Stomach (tissue), 9 donors: Measurements from ENCODE around the gene ITGA1. TPM values are rescaled to one million over a fixed set of nuclear protein-coding genes. Genes with fewer than 3 reads are reported as not detected.
A peak's percentile ranks its signal among the peaks of the same experiment; 100 is the strongest.

Source experiments
- DNase-seq, 2 donors: peaks; one replicate each; pipeline versions ENCODE4 v3.0.0 to v3.0.0-alpha.2; 2013 to 2019
- H3K27ac ChIP-seq, 5 donors: fragments of 200-600 bp in 4 of 5; sonication (generic) in 4 of 5; one replicate each; pipeline ENCODE4 v1.5.1; 2013 to 2019; ENCODE audit warnings: mild to moderate bottlenecking in 1 of 5, moderate library complexity in 1 of 5
- H3K27me3 ChIP-seq, 3 donors: fragments of 200-600 bp; sonication (generic); one replicate each; pipeline ENCODE4 v1.5.1; 2017 to 2019; ENCODE audit warnings: mixed run types in 1 of 3
- H3K36me3 ChIP-seq, 4 donors: fragments of 200-600 bp; sonication (generic); 1 replicate in 3 of 4; 2 replicates in 1 of 4; pipeline ENCODE4 v1.5.1; 2016 to 2019
- H3K4me1 ChIP-seq, 4 donors: fragments of 200-600 bp; sonication (generic); one replicate each; pipeline ENCODE4 v1.5.1; 2016 to 2019
- H3K4me3 ChIP-seq, 4 donors: fragments of 200-600 bp; sonication (generic) in 3 of 4; one replicate each; pipeline ENCODE4 v1.5.1; 2016 to 2019; ENCODE audit warnings: mild to moderate bottlenecking in 1 of 4
- H3K9me3 ChIP-seq, 4 donors: fragments of 200-600 bp; sonication (generic); one replicate each; pipeline ENCODE4 v1.5.1; 2016 to 2019
- EP300 ChIP-seq: sonication (generic); formaldehyde crosslinking; IDR thresholded peaks from one replicate; pipeline ENCODE4 v1.6.1; 2017; ENCODE audit warnings: antibody characterized with exemption
- POLR2A ChIP-seq, 4 donors: fragments of 450-650 bp; IDR thresholded peaks; one replicate each; pipeline ENCODE4 v1.6.1; 2016; ENCODE audit warnings: antibody characterized with exemption in 4 of 4, control low read depth in 2 of 4, mild to moderate bottlenecking in 1 of 4, moderate library complexity in 1 of 4
- POLR2AphosphoS5 ChIP-seq, 3 donors: sonication (generic); formaldehyde crosslinking; IDR thresholded peaks; one replicate each; pipeline ENCODE4 v1.6.1; 2016; ENCODE audit warnings: antibody characterized with exemption in 3 of 3
- WGBS, 5 donors: extraction: QIAGEN DNeasy Blood & Tissue Kit in 3 of 5; methylation state at CpG; one replicate each; pipeline versions ENCODE4 v1.1.5 to v1.1.7; 2013 to 2018; 5-methylcytosine and 5-hydroxymethylcytosine counted together
- intact Hi-C: fragments of 100-400 bp; cut with DNase I; formaldehyde crosslinking; loops from one replicate; pipeline ENCODE4 v1.15.1; 2023; ENCODE audit warnings: low total_unique reads
- polyA plus RNA-seq, 3 donors: library from polyadenylated mRNA; stranded (reverse); fragments of 200-250 nt; gene quantifications; one replicate each; pipeline ENCODE4 v1.2.3, GENCODE V29; 2013
- total RNA-seq, 5 donors: library from RNA; depleted of rRNA; stranded (reverse); fragments of >200 nt; gene quantifications; one replicate each; pipeline versions ENCODE4 v1.1.0 to v1.2.3, GENCODE V29; 2014 to 2016
- TF ChIP-seq, protein P1 (sequence below), 7 experiments: fragments of 450-650 bp in 4 of 7; fragments of 200-600 bp in 3 of 7; sonication (generic) in 3 of 7; IDR thresholded peaks; one replicate each; pipeline ENCODE4 v1.5.1; 2016 to 2019; ENCODE audit warnings: antibody characterized with exemption in 7 of 7, control low read depth in 2 of 7, mild to moderate bottlenecking in 1 of 7
- donor health status: healthy with polysubstance abuse.
- donor health status: Bipolar disorder and iron deficiency.
- donor health status: healthy.

The ITGA1 gene
- total and polyA plus RNA-seq, 8 donors: 2.7 to 507 (median 77.0) TPM

DNA sequence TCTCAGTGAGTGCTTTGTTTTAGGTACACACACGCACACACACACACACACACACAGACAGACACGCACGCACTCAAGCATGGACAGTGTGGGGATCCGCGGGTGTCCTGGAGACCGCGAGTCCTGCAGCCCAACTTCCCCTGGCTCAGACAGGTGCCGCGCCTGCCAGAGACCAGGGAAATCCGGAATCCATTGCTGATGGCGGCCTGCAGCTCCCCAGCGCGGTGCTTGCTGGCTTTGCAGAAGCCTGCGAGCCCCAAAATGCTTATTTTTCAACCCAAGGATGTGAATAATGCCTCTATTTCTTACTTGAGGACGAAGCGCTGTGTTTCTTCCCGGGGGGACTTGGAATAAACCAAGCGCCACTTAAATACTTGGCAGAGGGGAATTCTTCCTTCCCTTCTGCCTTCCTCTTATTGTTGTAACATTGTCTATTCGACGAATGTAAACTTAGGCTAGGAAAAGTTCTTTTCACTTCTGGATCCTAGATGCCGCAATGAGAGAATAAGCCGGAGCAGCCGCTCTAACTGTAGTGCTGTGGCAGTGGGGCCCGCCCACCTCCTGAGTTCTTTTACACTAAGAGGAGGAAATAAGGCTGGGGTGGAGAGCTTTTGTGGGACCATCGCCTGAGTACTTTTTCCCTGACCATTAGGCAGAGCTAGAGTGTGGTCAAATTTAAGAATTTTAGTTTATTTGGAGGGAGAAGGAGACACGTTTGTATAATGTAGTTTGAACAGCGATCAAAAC, 202.2 kb downstream of the ITGA1 start:
- peak overlapping the region; percentile 51 to 84 (median 72) for H3K4me3 ChIP-seq
- peak overlapping the region; percentile 58 to 81 (median 72) for H3K27ac ChIP-seq
- peaks cover 0 to 4% (median 0%) of the 10 kb centered on the region in 3 donors for H3K27me3 ChIP-seq
- DNase-seq: peak; percentile 34 to 81
- H3K4me1 ChIP-seq: peaks cover 9 to 35% (median 19%) of the 10 kb centered on the region in 4 donors
- no peaks in the 10 kb centered on the region for H3K36me3 ChIP-seq
- WGBS, 5 donors: 3 to 6% (median 3%) methylated on average over 26 to 27 of the region's 27 CpGs
- no peak for TF ChIP-seq POLR2A (IDR thresholded peaks at IDR 0.05)
- TF ChIP-seq, protein P1, sequence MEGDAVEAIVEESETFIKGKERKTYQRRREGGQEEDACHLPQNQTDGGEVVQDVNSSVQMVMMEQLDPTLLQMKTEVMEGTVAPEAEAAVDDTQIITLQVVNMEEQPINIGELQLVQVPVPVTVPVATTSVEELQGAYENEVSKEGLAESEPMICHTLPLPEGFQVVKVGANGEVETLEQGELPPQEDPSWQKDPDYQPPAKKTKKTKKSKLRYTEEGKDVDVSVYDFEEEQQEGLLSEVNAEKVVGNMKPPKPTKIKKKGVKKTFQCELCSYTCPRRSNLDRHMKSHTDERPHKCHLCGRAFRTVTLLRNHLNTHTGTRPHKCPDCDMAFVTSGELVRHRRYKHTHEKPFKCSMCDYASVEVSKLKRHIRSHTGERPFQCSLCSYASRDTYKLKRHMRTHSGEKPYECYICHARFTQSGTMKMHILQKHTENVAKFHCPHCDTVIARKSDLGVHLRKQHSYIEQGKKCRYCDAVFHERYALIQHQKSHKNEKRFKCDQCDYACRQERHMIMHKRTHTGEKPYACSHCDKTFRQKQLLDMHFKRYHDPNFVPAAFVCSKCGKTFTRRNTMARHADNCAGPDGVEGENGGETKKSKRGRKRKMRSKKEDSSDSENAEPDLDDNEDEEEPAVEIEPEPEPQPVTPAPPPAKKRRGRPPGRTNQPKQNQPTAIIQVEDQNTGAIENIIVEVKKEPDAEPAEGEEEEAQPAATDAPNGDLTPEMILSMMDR (IDR thresholded peaks at IDR 0.05): peak in 1 of 7 experiments; percentile 10
- intact Hi-C loops: no loop called here
- no peaks in the 10 kb centered on the region for H3K9me3 ChIP-seq

GRCh38 chr5:52990528-52990925, 202.8 kb downstream of the ITGA1 start:
- H3K27ac ChIP-seq: peak overlapping the region in 2 of 5 donors; percentile 80 to 81
- TF ChIP-seq POLR2AphosphoS5 (IDR thresholded peaks at IDR 0.05) (no peak), EP300 (no peak), POLR2A (IDR thresholded peaks at IDR 0.05) (no peak)
- TF ChIP-seq, protein P1 (IDR thresholded peaks at IDR 0.05): no peak
- no peak for DNase-seq
- WGBS, 5 donors: 32 to 48% (median 36%) methylated on average over 4 of the region's 4 CpGs
- no peaks in the 10 kb centered on the region for H3K36me3 ChIP-seq
- no peaks in the 10 kb centered on the region for H3K9me3 ChIP-seq
- intact Hi-C loops: no loop called here
- H3K4me1 ChIP-seq: peaks cover 9 to 35% (median 19%) of the 10 kb centered on the region in 4 donors
- H3K27me3 ChIP-seq: peaks cover 0 to 4% (median 0%) of the 10 kb centered on the region in 3 donors
- H3K4me3 ChIP-seq: peak overlapping the region; percentile 51 to 84 (median 72)

- Histone ChIP-seq H3K36me3 (no peaks in the 10 kb centered on the region), H3K4me3 (no peak overlapping the region), H3K27ac (no peak overlapping the region), H3K9me3 (no peaks in the 10 kb centered on the region), H3K27me3 (peaks cover 0 to 4% (median 0%) of the 10 kb centered on the region in 3 donors), H3K4me1 (peaks cover 4 to 35% (median 18%) of the 10 kb centered on the region in 4 donors)
- no peak for TF ChIP-seq POLR2AphosphoS5 (IDR thresholded peaks at IDR 0.05)
- no peak for TF ChIP-seq POLR2A (IDR thresholded peaks at IDR 0.05)
- TF ChIP-seq EP300: no peak
- TF ChIP-seq, protein P1 (IDR thresholded peaks at IDR 0.05): no peak
- intact Hi-C loops: no loop called here
- WGBS, 5 donors: 75 to 100% (median 94%) methylated on average over 2 of the region's 2 CpGs
- DNase-seq: no peak
These were observed 205.7 kb downstream of the ITGA1 start for GRCh38 chr5:52993367-52993766.

DNA sequence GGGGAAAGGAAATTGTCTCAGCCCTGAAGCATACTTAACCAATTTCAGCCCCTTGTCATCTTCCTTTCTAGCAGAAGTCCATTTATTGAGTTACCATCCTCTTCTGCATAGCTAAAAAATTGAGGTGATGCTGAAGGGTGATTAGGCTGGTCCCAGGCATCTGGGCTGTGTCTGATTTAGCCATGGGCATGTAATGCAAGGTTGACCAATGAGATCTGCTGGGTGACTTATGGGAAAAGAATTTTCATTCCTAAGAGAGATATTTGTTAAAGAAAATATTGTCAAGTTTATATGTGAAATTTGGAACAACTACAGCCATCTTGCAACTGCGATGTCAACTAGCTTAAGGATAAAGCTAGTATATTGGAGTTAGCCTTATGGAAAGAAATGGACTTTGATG, 206.6 kb downstream of the ITGA1 start:
- Histone ChIP-seq H3K27ac (no peak overlapping the region), H3K4me3 (no peak overlapping the region), H3K4me1 (peaks cover 0 to 26% (median 11%) of the 10 kb centered on the region in 4 donors), H3K36me3 (no peaks in the 10 kb centered on the region), H3K9me3 (no peaks in the 10 kb centered on the region), H3K27me3 (no peaks in the 10 kb centered on the region)
- no peak for TF ChIP-seq POLR2AphosphoS5 (IDR thresholded peaks at IDR 0.05)
- TF ChIP-seq EP300: no peak
- TF ChIP-seq POLR2A (IDR thresholded peaks at IDR 0.05): no peak
- TF ChIP-seq, protein P1 (IDR thresholded peaks at IDR 0.05): no peak
- intact Hi-C loops: no loop called here
- WGBS, 5 donors: 93 to 100% (median 99%) methylated on average over 1 of the region's 1 CpG
- DNase-seq: no peak
